ENCODE data around the gene HOXB5.

- no peak for TF ChIP-seq CTCF (IDR thresholded peaks at IDR 0.05)
- no peak for TF ChIP-seq POLR2A (IDR thresholded peaks at IDR 0.05)
Measured at GRCh38 chr17:48605409-48605919, 11.9 kb upstream of the HOXB5 start.
